NT2/D1 (cell line): Measurements from ENCODE around the gene STX7.
"Not testable (repeated sequence)": the region's sequence is repeated elsewhere in the genome, so short reads cannot be mapped to it uniquely, and the experiment has no call there.

Experiments used
- DNase-seq: peaks from one replicate; pipeline ENCODE4 v3.0.0-alpha.2; 2011; ENCODE audit warnings: low read depth, low spot score
- H3K27me3 ChIP-seq: 2 replicates; pipeline ENCODE4 v1.6.0; 2011; ENCODE audit warnings: mild to moderate bottlenecking; ENCODE audit not compliant: insufficient read length, insufficient read depth
- H3K36me3 ChIP-seq: 2 replicates; pipeline ENCODE4 v1.6.1; 2011; ENCODE audit warnings: mild to moderate bottlenecking, low read length, mixed read lengths; ENCODE audit not compliant: insufficient read depth, insufficient read length
- H3K4me1 ChIP-seq: 2 replicates; pipeline ENCODE4 v1.5.1; 2011; ENCODE audit not compliant: insufficient read depth, insufficient read length
- H3K4me3 ChIP-seq: 2 replicates; pipeline ENCODE4 v1.5.1; 2011; ENCODE audit warnings: low read depth; ENCODE audit not compliant: insufficient read length
- H3K9ac ChIP-seq: 2 replicates; pipeline ENCODE4 v1.6.0; 2011; ENCODE audit warnings: low read depth; ENCODE audit not compliant: insufficient read length
- H3K9me3 ChIP-seq: 2 replicates; pipeline ENCODE4 v1.5.1; 2011; ENCODE audit warnings: mild to moderate bottlenecking, low read length; ENCODE audit not compliant: insufficient read depth
- SUZ12 ChIP-seq: IDR thresholded peaks from 2 replicates; pipeline ENCODE4 v1.6.1; 2011; ENCODE audit not compliant: insufficient read length, insufficient read depth; ENCODE audit errors: extremely low read depth
- YY1 ChIP-seq: IDR thresholded peaks from 2 replicates; pipeline ENCODE4 v1.6.1; 2011; ENCODE audit not compliant: insufficient read length, insufficient read depth
- ZNF274 ChIP-seq: IDR thresholded peaks from 2 replicates; pipeline ENCODE4 v1.6.1; 2011; ENCODE audit warnings: mild to moderate bottlenecking, low read depth, low read length

Gene STX7, protein sequence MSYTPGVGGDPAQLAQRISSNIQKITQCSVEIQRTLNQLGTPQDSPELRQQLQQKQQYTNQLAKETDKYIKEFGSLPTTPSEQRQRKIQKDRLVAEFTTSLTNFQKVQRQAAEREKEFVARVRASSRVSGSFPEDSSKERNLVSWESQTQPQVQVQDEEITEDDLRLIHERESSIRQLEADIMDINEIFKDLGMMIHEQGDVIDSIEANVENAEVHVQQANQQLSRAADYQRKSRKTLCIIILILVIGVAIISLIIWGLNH

GRCh38 chr6:132512638-132513632, at the start of gene STX7:
STX7 (minus strand) TSS chr6:132513116; CDS start chr6:132503530, 9,586 bp downstream.
- H3K4me3 ChIP-seq, result peak within 1 kb of the TSS; percentile 77
- peaks cover 10% of the 10 kb centered on the region for H3K27me3 ChIP-seq
- H3K36me3 ChIP-seq, result peaks cover 9% of the 10 kb centered on the region
- no peaks in the 10 kb centered on the region for H3K9me3 ChIP-seq
- H3K4me1 ChIP-seq, result no peaks in the 10 kb centered on the region
- peak; percentile 62 for DNase-seq
- TF ChIP-seq YY1 (no peak), SUZ12 (no peak), ZNF274 (no peak)
- H3K9ac ChIP-seq, result peak within 1 kb of the TSS; percentile 82

GRCh38 chr6:132560087-132560486, 47.2 kb upstream of the STX7 start:
- H3K27me3 ChIP-seq, DNase-seq, H3K4me1 ChIP-seq, H3K9me3 ChIP-seq, H3K4me3 ChIP-seq, H3K9ac ChIP-seq, H3K36me3 ChIP-seq: not testable (repeated sequence)

GRCh38 chr6:132552372-132552771, 39.5 kb upstream of the STX7 start, which contains the start of gene TAAR8:
TAAR8 (plus strand) TSS chr6:132552672; CDS start chr6:132552693, 21 bp downstream.
- no peak within 1 kb of the TSS for H3K9ac ChIP-seq
- H3K27me3 ChIP-seq, result no peaks in the 10 kb centered on the region
- no peaks in the 10 kb centered on the region for H3K36me3 ChIP-seq
- TF ChIP-seq YY1 (no peak), SUZ12 (no peak), ZNF274 (no peak)
- peaks cover 6% of the 10 kb centered on the region for H3K4me1 ChIP-seq
- DNase-seq, result no peak
- H3K4me3 ChIP-seq, result no peak within 1 kb of the TSS
- no peaks in the 10 kb centered on the region for H3K9me3 ChIP-seq

DNA sequence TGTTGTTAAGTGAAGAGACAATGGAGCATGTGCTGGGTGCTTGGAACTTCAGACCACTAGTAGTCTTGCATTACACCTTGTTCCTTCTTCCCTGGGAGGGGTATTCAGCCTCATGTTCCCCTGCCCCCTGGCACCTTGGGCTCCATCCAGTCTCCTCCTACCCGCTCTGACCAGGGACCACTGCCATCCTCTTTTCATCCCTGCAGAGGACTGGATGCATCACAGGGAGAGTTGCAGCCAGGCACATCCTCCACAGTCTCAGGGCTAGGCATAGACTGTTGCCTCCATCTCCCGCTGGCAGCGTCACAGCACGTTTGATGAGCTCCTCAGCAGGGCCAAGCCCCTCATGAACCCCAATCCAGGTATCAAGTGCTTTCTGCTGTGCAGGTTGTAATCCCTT, 38.3 kb upstream of the STX7 start:
- Histone ChIP-seq H3K4me3 (no peak overlapping the region), H3K36me3 (no peaks in the 10 kb centered on the region)
- no peak for DNase-seq

GRCh38 chr6:132548746-132549463, 36.0 kb upstream of the STX7 start:
- no peaks in the 10 kb centered on the region for H3K9me3 ChIP-seq
- peaks cover 6% of the 10 kb centered on the region for H3K4me1 ChIP-seq
- H3K4me3 ChIP-seq, result no peak overlapping the region
- no peaks in the 10 kb centered on the region for H3K36me3 ChIP-seq
- no peaks in the 10 kb centered on the region for H3K27me3 ChIP-seq
- H3K9ac ChIP-seq, result no peak overlapping the region
- DNase-seq, result peak; percentile 13
- TF ChIP-seq YY1 (no peak), ZNF274 (no peak), SUZ12 (no peak)

More for the DNA sequence above, 38.3 kb upstream of the STX7 start:
- Histone ChIP-seq H3K4me1 (peaks cover 6% of the 10 kb centered on the region), H3K9me3 (no peaks in the 10 kb centered on the region), H3K9ac (no peak overlapping the region), H3K27me3 (no peaks in the 10 kb centered on the region)
- no peak for TF ChIP-seq SUZ12

DNA sequence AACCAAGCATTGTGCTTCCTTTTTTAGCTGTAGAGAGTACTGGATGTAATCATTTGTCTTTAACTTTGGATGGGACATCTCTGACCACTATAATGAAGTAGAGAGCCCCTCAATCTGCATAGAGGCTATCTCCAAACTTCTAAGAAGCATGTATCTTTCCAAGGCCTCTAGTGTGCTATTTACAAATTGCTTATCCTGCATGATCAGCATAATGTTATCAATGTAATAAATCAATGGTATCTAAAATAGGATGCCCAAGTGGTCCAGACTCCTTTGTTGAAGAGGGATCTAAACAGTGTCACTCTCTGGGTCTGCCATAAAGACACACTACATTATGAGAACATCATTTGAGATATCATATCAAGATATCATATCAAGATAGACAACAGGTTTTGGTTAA, 31.9 kb upstream of the STX7 start:
- no peak for TF ChIP-seq YY1
- TF ChIP-seq SUZ12, result no peak
- Histone ChIP-seq H3K9ac (no peak overlapping the region), H3K36me3 (no peaks in the 10 kb centered on the region), H3K4me3 (no peak overlapping the region), H3K9me3 (no peaks in the 10 kb centered on the region), H3K4me1 (no peaks in the 10 kb centered on the region), H3K27me3 (no peaks in the 10 kb centered on the region)
- no peak for DNase-seq

GRCh38 chr6:132537977-132538376, 25.1 kb upstream of the STX7 start, which contains the start of gene TAAR9:
TAAR9 (plus strand) TSS chr6:132538277; CDS start chr6:132538290, 13 bp downstream.
- H3K9ac ChIP-seq, result no peak within 1 kb of the TSS
- no peaks in the 10 kb centered on the region for H3K27me3 ChIP-seq
- no peaks in the 10 kb centered on the region for H3K9me3 ChIP-seq
- no peak for DNase-seq
- no peak within 1 kb of the TSS for H3K4me3 ChIP-seq
- TF ChIP-seq YY1, result no peak
- no peak for TF ChIP-seq SUZ12
- TF ChIP-seq ZNF274, result no peak
- H3K36me3 ChIP-seq, result no peaks in the 10 kb centered on the region
- H3K4me1 ChIP-seq, result no peaks in the 10 kb centered on the region
